ENCODE measurements around the gene NKD1.

DNA sequence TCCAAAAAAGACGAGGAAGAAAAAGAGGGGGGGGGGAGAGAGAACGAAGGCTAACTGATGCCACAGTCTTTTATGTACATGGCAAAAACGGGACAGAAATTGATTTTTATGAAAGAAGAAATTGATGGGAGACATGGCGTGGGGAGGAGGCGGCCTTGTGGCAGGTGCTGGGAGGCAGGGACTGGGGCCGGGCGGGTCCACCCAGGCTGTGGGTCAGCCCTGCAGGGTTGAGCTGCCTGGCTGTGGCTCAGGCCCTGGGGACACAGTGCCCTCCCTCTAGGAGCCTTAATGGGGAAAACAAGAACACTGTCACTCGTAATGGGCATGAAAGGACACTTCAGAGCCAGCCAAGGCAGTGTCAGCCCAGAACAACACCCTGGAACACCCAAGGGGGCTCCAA lies 98.1 kb downstream of the NKD1 start:
- TF ChIP-seq, protein P1, sequence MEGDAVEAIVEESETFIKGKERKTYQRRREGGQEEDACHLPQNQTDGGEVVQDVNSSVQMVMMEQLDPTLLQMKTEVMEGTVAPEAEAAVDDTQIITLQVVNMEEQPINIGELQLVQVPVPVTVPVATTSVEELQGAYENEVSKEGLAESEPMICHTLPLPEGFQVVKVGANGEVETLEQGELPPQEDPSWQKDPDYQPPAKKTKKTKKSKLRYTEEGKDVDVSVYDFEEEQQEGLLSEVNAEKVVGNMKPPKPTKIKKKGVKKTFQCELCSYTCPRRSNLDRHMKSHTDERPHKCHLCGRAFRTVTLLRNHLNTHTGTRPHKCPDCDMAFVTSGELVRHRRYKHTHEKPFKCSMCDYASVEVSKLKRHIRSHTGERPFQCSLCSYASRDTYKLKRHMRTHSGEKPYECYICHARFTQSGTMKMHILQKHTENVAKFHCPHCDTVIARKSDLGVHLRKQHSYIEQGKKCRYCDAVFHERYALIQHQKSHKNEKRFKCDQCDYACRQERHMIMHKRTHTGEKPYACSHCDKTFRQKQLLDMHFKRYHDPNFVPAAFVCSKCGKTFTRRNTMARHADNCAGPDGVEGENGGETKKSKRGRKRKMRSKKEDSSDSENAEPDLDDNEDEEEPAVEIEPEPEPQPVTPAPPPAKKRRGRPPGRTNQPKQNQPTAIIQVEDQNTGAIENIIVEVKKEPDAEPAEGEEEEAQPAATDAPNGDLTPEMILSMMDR (IDR thresholded peaks at IDR 0.05) = no peak
- TF ChIP-seq POLR2A (IDR thresholded peaks at IDR 0.05) = no peak

Data from adrenal gland (tissue), 5 donors.